CD8-positive, alpha-beta memory T cell (primary cell): ENCODE results near the gene ZMYND15. TPM values are rescaled to one million over a fixed set of nuclear protein-coding genes. Genes with fewer than 3 reads are reported as not detected.

Experiments used
- CTCF ChIA-PET: fragments of 350-600 bp; sonication (Branson Sonifier 250); formaldehyde crosslinking; loops from one replicate; lab custom pipeline; 2021; ENCODE audit warnings: antibody characterized with exemption; lab: Charles Lee
- POLR2A ChIA-PET: fragments of 350-600 bp; sonication (Branson Sonifier 250); formaldehyde crosslinking; loops from one replicate; lab custom pipeline; 2021; ENCODE audit warnings: antibody characterized with exemption; lab: Charles Lee
- DNase-seq, 5 donors: peaks; one replicate each; pipeline versions ENCODE4 v3.0.0 to v3.0.0-alpha.2; 2020 to 2022; ENCODE audit warnings: mixed read lengths in 1 of 5
- H3K27ac ChIP-seq: one replicate; pipeline ENCODE4 v1.7.0; 2013; ENCODE audit warnings: low read depth, mild to moderate bottlenecking, low read length, moderate library complexity
- H3K27me3 ChIP-seq: 2 replicates; pipeline ENCODE4 v1.7.0; 2013; ENCODE audit warnings: low read length, mild to moderate bottlenecking; ENCODE audit not compliant: insufficient read depth, poor library complexity, severe bottlenecking
- H3K36me3 ChIP-seq: 2 replicates; pipeline ENCODE4 v1.7.0; 2013; ENCODE audit warnings: mild to moderate bottlenecking, low read length, moderate library complexity; ENCODE audit not compliant: insufficient read depth
- H3K4me1 ChIP-seq: 2 replicates; pipeline ENCODE4 v1.7.0; 2013; ENCODE audit warnings: mild to moderate bottlenecking, low read length, moderate library complexity; ENCODE audit not compliant: insufficient read depth
- H3K4me3 ChIP-seq: 2 replicates; pipeline ENCODE4 v1.7.0; 2013; ENCODE audit warnings: mild to moderate bottlenecking, low read length
- H3K9me3 ChIP-seq: 2 replicates; pipeline ENCODE4 v1.7.0; 2013; ENCODE audit warnings: mild to moderate bottlenecking, low read length
- H3K27ac Mint-ChIP-seq, 8 donors: one replicate each; pipeline ENCODE4 v1.8.0; 2020 to 2021; ENCODE audit warnings: mixed read lengths in 8 of 8, mild to moderate bottlenecking in 6 of 8, inconsistent platforms in 3 of 8, moderate library complexity in 3 of 8
- H3K27me3 Mint-ChIP-seq, 2 donors: one replicate each; pipeline ENCODE4 v1.8.0; 2020 to 2021; ENCODE audit warnings: mixed read lengths in 2 of 2, mild to moderate bottlenecking in 1 of 2, moderate library complexity in 1 of 2
- H3K36me3 Mint-ChIP-seq, 3 donors: one replicate each; pipeline ENCODE4 v1.8.0; 2020 to 2021; ENCODE audit warnings: mixed read lengths in 3 of 3, inconsistent platforms in 1 of 3, mild to moderate bottlenecking in 1 of 3
- H3K4me1 Mint-ChIP-seq, 3 donors: one replicate each; pipeline ENCODE4 v1.8.0; 2020 to 2021; ENCODE audit warnings: mixed read lengths in 3 of 3, inconsistent platforms in 1 of 3, mild to moderate bottlenecking in 1 of 3
- H3K4me3 Mint-ChIP-seq, 7 donors: one replicate each; pipeline ENCODE4 v1.8.0; 2020 to 2021; ENCODE audit warnings: mixed read lengths in 7 of 7, mild to moderate bottlenecking in 6 of 7, moderate library complexity in 4 of 7, inconsistent platforms in 2 of 7
- H3K9me3 Mint-ChIP-seq, 5 donors: one replicate each; pipeline ENCODE4 v1.8.0; 2020 to 2022; ENCODE audit warnings: mixed read lengths in 5 of 5, mild to moderate bottlenecking in 3 of 5, moderate library complexity in 2 of 5, inconsistent platforms in 1 of 5
- polyA plus RNA-seq: library from polyadenylated mRNA; unstranded; fragments of 300-500 nt; fragmentation: Illumina TruSeq; gene quantifications from one replicate; pipeline ENCODE4 v1.2.3, GENCODE V29; 2021
- total RNA-seq, 2 experiments: library from RNA; stranded (reverse); gene quantifications; one replicate each; pipeline ENCODE4 v1.2.3, GENCODE V29; 2021

The ZMYND15 gene
- total and polyA plus RNA-seq, 3 experiments from 2014 or later = 0.09 TPM; not detected in 2

DNA sequence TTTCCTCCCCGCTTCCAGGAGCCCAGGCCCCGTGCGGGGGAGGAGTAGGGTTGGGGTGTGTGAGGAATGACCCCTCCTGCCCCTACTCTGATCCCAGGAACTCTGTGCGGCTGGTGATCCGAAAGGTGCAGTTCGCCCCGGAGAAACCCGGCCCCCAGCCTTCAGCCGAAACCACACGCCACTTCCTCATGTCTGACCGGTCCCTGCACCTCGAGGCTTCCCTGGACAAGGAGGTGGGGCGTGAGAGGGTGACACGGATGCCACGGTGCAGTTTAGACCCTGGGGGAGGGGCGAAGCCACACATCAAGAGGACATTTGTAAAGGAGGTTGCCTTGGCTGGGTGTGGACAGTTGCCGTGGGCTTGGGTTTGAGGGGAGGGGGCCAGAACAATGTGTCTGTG is 21.8 kb upstream of the ZMYND15 start:
- H3K4me1 Mint-ChIP-seq = peaks cover 33 to 78% (median 37%) of the 10 kb centered on the region in 3 donors
- H3K4me1 ChIP-seq = peaks cover 33% of the 10 kb centered on the region

DNA sequence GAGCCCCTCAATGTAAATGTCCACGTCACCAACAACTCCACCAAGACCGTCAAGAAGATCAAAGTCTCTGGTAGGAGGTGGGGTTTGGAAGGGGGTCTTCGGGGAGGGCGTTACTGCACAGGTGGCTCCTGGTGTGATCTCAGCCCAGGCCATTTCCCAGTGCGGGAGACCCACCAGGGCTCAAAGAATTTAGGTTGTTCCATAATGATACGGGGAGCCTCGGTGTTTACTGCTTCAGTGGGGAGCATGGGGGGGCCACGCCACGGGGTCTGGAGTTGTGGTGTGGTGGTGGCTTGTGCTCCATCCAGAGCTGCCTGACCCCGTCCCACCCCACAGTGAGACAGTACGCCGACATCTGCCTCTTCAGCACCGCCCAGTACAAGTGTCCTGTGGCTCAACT is 21.4 kb upstream of the ZMYND15 start:
- Histone ChIP-seq H3K4me1 (peaks cover 30% of the 10 kb centered on the region), H3K9me3 (no peaks in the 10 kb centered on the region), H3K27ac (no peak overlapping the region), H3K36me3 (peaks cover 40% of the 10 kb centered on the region), H3K4me3 (no peak overlapping the region), H3K27me3 (no peaks in the 10 kb centered on the region)
- Mint-ChIP-seq H3K9me3 (no peaks in the 10 kb centered on the region), H3K27me3 (peaks cover 0 to 2% of the 10 kb centered on the region in 2 donors), H3K36me3 (peaks cover 8 to 72% (median 10%) of the 10 kb centered on the region in 3 donors), H3K4me1 (peaks cover 31 to 76% (median 37%) of the 10 kb centered on the region in 3 donors), H3K4me3 (no peak overlapping the region), H3K27ac (peak overlapping the region in 4 of 8 donors; percentile 17 to 77 (median 59))
- peak in 1 of 5 donors; percentile 14 for DNase-seq
- ChIA-PET POLR2A (no interaction called here), CTCF (no interaction called here)

More for the DNA sequence above, 21.8 kb upstream of the ZMYND15 start:
- Histone ChIP-seq H3K27ac (no peak overlapping the region), H3K9me3 (no peaks in the 10 kb centered on the region), H3K36me3 (peaks cover 40% of the 10 kb centered on the region), H3K27me3 (no peaks in the 10 kb centered on the region), H3K4me3 (no peak overlapping the region)
- Mint-ChIP-seq H3K4me3 (peak overlapping the region in 2 of 7 donors; percentile 50 to 56), H3K9me3 (no peaks in the 10 kb centered on the region), H3K36me3 (peaks cover 8 to 72% (median 10%) of the 10 kb centered on the region in 3 donors), H3K27ac (peak overlapping the region in 4 of 8 donors; percentile 10 to 68 (median 32)), H3K27me3 (peaks cover 0 to 2% of the 10 kb centered on the region in 2 donors)
- peak in 1 of 5 donors; percentile 14 for DNase-seq
- CTCF ChIA-PET = no interaction called here
- POLR2A ChIA-PET = no interaction called here

DNA sequence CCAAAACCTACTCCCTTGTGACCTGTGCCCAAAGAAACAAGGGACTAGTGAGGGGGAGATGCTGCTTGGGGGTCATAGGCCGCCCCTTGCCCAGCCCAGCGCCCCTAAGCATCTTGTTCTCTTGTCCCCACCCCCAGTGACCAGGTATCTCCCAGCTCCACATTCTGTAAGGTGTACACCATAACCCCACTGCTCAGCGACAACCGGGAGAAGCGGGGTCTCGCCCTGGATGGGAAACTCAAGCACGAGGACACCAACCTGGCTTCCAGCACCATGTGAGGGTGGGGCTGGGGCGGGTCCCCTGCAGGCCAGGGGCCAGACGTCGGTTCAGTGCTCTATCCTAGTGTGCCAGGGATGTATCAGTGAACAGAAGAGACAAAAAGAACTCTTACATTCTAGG is 20.5 kb upstream of the ZMYND15 start:
- Mint-ChIP-seq H3K9me3 (no peaks in the 10 kb centered on the region), H3K27ac (peak overlapping the region in 4 of 8 donors; percentile 5 to 68 (median 18)), H3K4me1 (peaks cover 26 to 69% (median 31%) of the 10 kb centered on the region in 3 donors), H3K36me3 (peaks cover 8 to 72% (median 10%) of the 10 kb centered on the region in 3 donors), H3K4me3 (no peak overlapping the region), H3K27me3 (peaks cover 0 to 2% of the 10 kb centered on the region in 2 donors)
- ChIA-PET CTCF (no interaction called here), POLR2A (no interaction called here)
- Histone ChIP-seq H3K27me3 (no peaks in the 10 kb centered on the region), H3K4me3 (no peak overlapping the region), H3K36me3 (peaks cover 40% of the 10 kb centered on the region), H3K9me3 (no peaks in the 10 kb centered on the region), H3K27ac (no peak overlapping the region), H3K4me1 (peaks cover 21% of the 10 kb centered on the region)
- DNase-seq = no peak

DNA sequence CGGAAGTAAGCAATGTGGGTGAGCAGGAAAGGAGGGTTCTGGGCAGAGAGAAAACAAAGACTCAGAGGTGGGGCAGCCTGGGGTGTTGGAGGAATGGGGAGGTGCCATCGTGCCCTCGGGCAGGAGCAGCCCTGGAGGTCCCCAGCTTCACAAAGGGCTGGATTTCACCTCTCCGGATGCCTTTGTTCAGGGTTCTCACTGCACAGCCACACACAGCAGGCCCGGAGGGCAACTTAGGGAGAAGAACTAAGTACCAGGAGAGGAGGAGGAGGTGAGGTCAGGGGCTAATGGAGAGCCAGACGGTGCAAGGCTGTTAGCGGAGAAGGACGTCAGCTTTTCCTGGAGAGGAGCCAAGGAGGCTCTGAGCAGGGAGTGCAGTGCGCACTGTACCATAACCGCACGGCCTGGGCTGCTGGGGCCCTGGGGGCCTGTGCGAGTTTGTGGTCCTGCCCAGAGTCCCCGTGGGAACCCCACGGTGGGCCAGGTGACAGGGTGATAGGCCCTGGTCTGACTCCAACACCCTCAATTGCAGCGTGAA is 19.9 kb upstream of the ZMYND15 start:
- Mint-ChIP-seq H3K9me3 (no peaks in the 10 kb centered on the region), H3K27ac (peak overlapping the region in 5 of 8 donors; percentile 6 to 68 (median 19)), H3K4me1 (peaks cover 25 to 66% (median 29%) of the 10 kb centered on the region in 3 donors), H3K27me3 (peaks cover 0 to 2% of the 10 kb centered on the region in 2 donors), H3K4me3 (no peak overlapping the region), H3K36me3 (peaks cover 8 to 69% (median 10%) of the 10 kb centered on the region in 3 donors)
- no peaks in the 10 kb centered on the region for H3K9me3 ChIP-seq
- no peak for DNase-seq
- no peaks in the 10 kb centered on the region for H3K27me3 ChIP-seq
- peaks cover 15% of the 10 kb centered on the region for H3K4me1 ChIP-seq
- H3K27ac ChIP-seq = no peak overlapping the region
- ChIA-PET POLR2A (no interaction called here), CTCF (no interaction called here)
- peaks cover 40% of the 10 kb centered on the region for H3K36me3 ChIP-seq
- H3K4me3 ChIP-seq = no peak overlapping the region

DNA sequence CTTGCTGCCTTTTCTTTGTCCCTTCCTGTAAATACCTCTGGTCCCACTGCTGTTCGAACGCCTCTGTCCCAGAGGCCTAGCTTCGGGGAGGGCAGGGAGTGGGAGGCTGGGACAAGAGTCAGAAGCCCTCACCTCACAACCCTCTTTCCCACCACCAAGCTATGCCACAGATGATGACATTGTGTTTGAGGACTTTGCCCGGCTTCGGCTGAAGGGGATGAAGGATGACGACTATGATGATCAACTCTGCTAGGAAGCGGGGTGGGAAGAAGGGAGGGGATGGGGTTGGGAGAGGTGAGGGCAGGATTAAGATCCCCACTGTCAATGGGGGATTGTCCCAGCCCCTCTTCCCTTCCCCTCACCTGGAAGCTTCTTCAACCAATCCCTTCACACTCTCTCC is 18.8 kb upstream of the ZMYND15 start:
- Histone ChIP-seq H3K27ac (no peak overlapping the region), H3K4me1 (peaks cover 5% of the 10 kb centered on the region), H3K36me3 (peaks cover 40% of the 10 kb centered on the region), H3K27me3 (no peaks in the 10 kb centered on the region), H3K4me3 (no peak overlapping the region), H3K9me3 (no peaks in the 10 kb centered on the region)
- H3K27ac Mint-ChIP-seq = peak overlapping the region in 7 of 8 donors; percentile 13 to 88 (median 78)
- peaks cover 15 to 55% (median 19%) of the 10 kb centered on the region in 3 donors for H3K4me1 Mint-ChIP-seq
- ChIA-PET POLR2A (no interaction called here), CTCF (no interaction called here)
- H3K9me3 Mint-ChIP-seq = no peaks in the 10 kb centered on the region
- no peak for DNase-seq
- H3K4me3 Mint-ChIP-seq = no peak overlapping the region
- H3K36me3 Mint-ChIP-seq = peaks cover 4 to 60% (median 8%) of the 10 kb centered on the region in 3 donors
- peaks cover 0 to 2% of the 10 kb centered on the region in 2 donors for H3K27me3 Mint-ChIP-seq

DNA sequence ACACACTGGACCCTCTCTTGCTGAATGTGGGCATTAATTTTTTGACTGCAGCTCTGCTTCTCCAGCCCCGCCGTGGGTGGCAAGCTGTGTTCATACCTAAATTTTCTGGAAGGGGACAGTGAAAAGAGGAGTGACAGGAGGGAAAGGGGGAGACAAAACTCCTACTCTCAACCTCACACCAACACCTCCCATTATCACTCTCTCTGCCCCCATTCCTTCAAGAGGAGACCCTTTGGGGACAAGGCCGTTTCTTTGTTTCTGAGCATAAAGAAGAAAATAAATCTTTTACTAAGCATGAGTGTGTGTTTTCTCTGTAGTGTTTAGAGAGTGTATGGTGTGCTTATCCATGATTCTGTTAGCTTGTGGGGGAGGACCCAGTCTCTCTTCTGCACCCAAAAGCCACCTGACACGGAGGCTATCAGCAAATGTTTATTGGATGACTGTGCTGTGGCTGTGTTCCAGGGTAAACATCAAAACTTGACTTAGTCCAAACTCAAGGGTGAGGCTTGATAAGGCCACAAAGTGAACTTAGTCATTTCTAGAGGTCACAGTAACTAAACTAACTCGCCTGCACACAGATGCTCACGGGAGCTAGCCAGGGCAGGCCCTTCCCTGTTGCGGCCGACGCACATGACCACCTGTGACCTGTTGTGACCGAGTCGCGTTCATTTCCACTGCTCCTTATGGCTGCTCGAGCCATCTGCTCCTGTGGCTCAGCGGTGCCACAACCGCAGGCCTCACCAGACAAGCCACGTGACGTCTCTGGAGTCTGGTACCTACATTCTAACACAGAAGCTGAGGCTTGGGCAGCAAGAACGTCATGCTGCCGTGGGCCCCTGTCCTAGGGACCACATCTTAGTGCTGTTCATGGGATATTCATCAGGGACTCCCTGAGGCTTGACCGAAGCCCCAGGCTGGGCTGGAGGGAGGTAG is 18.2 kb upstream of the ZMYND15 start:
- DNase-seq = peak in 3 of 5 donors; percentile 16 to 65 (median 28)
- Histone ChIP-seq H3K36me3 (peaks cover 35% of the 10 kb centered on the region), H3K27me3 (no peaks in the 10 kb centered on the region), H3K9me3 (no peaks in the 10 kb centered on the region), H3K4me1 (no peaks in the 10 kb centered on the region), H3K27ac (no peak overlapping the region), H3K4me3 (no peak overlapping the region)
- Mint-ChIP-seq H3K4me3 (peak overlapping the region in 1 of 7 donors; percentile 23), H3K4me1 (peaks cover 13 to 50% (median 15%) of the 10 kb centered on the region in 3 donors), H3K27me3 (peaks cover 0 to 2% of the 10 kb centered on the region in 2 donors), H3K36me3 (peaks cover 4 to 56% (median 8%) of the 10 kb centered on the region in 3 donors), H3K9me3 (no peaks in the 10 kb centered on the region), H3K27ac (peak overlapping the region; percentile 70 to 86 (median 79))
- ChIA-PET POLR2A (interaction anchor here (1.7 kb wide), 1 partner anchor 11 kb away, joined by 7 read pairs; the partner anchor contains the start of gene ARRB2), CTCF (interaction anchor here (0.7 to 1.0 kb wide), 2 partner anchors 168 to 496 kb away, joined by 3 to 4 read pairs; no protein-coding TSS in a partner anchor)

DNA sequence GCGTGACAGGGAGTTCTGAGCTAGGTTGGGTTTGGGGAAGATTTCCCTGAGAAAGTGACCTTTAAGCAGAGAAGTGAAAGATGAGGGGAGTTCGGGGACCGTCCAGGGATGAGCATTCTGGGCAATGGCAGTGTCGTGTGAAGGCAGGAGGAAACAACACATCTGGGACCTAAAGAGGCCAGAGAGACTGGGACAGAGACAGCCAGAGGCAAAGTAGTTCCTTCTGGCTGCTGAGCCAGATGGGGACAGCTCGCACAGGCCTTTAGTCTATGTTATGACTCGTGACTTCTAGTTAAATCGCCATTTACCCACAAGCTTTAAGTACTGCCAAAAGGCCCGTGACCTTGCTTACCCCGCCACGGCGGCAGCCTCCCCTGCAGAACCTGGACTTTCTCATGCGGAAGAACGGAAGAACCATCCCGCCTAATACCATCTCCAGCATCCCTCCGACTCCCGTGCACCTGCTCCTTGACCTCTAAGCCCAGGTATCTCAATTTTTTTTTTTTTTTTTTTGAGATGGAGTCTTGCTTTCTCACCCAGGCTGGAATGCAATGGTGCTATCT is 16.9 kb upstream of the ZMYND15 start:
- Histone ChIP-seq H3K36me3 (peaks cover 24% of the 10 kb centered on the region), H3K27ac (no peak overlapping the region), H3K27me3 (no peaks in the 10 kb centered on the region), H3K4me1 (no peaks in the 10 kb centered on the region), H3K4me3 (no peak overlapping the region), H3K9me3 (no peaks in the 10 kb centered on the region)
- H3K36me3 Mint-ChIP-seq = peaks cover 4 to 43% (median 6%) of the 10 kb centered on the region in 3 donors
- no peak overlapping the region for H3K4me3 Mint-ChIP-seq
- H3K27ac Mint-ChIP-seq = peak overlapping the region in 1 of 8 donors; percentile 23
- DNase-seq = no peak
- CTCF ChIA-PET = interaction anchor here (1.0 kb wide), 1 partner anchor 166 kb away, joined by 3 read pairs; no protein-coding TSS in a partner anchor
- H3K4me1 Mint-ChIP-seq = peaks cover 10 to 37% (median 10%) of the 10 kb centered on the region in 3 donors
- no peaks in the 10 kb centered on the region for H3K9me3 Mint-ChIP-seq
- POLR2A ChIA-PET = interaction anchor here (1.7 kb wide), 1 partner anchor 13 kb away, joined by 7 read pairs; the partner anchor contains the start of gene ARRB2
- H3K27me3 Mint-ChIP-seq = peaks cover 0 to 2% of the 10 kb centered on the region in 2 donors
